Naive B cell (primary cell): ENCODE measurements around the gene ENOX2. TPM values are rescaled to one million over a fixed set of nuclear protein-coding genes. Genes with fewer than 3 reads are reported as not detected.

Experiments used
- ATAC-seq, 2 donors: fragments of 150-1000 bp; cut with Tn5 transposase; 2 replicates each; pipeline ENCODE4 v1.10.0; 2021; ENCODE audit warnings: low read depth in 2 of 2, mild to moderate bottlenecking in 2 of 2, moderate library complexity in 2 of 2
- DNase-seq: peaks from one replicate; pipeline ENCODE4 v3.0.0; 2022
- H3K27ac Mint-ChIP-seq, 6 donors: one replicate each; pipeline ENCODE4 v1.8.0; 2020 to 2022; ENCODE audit warnings: mild to moderate bottlenecking in 6 of 6, mixed read lengths in 6 of 6, moderate library complexity in 5 of 6, inconsistent platforms in 2 of 6
- H3K27me3 Mint-ChIP-seq, 3 donors: one replicate each; pipeline ENCODE4 v1.8.0; 2021 to 2022; ENCODE audit warnings: mixed read lengths in 3 of 3, mild to moderate bottlenecking in 1 of 3
- H3K36me3 Mint-ChIP-seq, 2 donors: one replicate each; pipeline ENCODE4 v1.8.0; 2020 to 2022; ENCODE audit warnings: mixed read lengths in 2 of 2, inconsistent platforms in 1 of 2, mild to moderate bottlenecking in 1 of 2
- H3K4me1 Mint-ChIP-seq, 3 donors: one replicate each; pipeline ENCODE4 v1.8.0; 2020 to 2022; ENCODE audit warnings: mixed read lengths in 3 of 3, inconsistent platforms in 1 of 3, mild to moderate bottlenecking in 1 of 3, moderate library complexity in 1 of 3
- H3K4me3 Mint-ChIP-seq, 8 donors: one replicate each; pipeline ENCODE4 v1.8.0; 2020 to 2022; ENCODE audit warnings: mild to moderate bottlenecking in 8 of 8, mixed read lengths in 8 of 8, moderate library complexity in 8 of 8, inconsistent platforms in 2 of 8
- H3K9me3 Mint-ChIP-seq, 7 donors: one replicate each; pipeline ENCODE4 v1.8.0; 2020 to 2022; ENCODE audit warnings: mixed read lengths in 7 of 7, mild to moderate bottlenecking in 5 of 7, inconsistent platforms in 2 of 7, moderate library complexity in 1 of 7
- polyA plus RNA-seq, 6 donors: library from polyadenylated mRNA; unstranded; fragments of 300-500 nt; fragmentation: Illumina TruSeq; gene quantifications; one replicate each; pipeline ENCODE4 v1.2.3, GENCODE V29; 2021; ENCODE audit warnings: low read depth in 6 of 6

The ENOX2 gene
- polyA plus RNA-seq, 6 donors from 2014 or later: 17.2 to 32.6 (median 25.2) TPM

DNA sequence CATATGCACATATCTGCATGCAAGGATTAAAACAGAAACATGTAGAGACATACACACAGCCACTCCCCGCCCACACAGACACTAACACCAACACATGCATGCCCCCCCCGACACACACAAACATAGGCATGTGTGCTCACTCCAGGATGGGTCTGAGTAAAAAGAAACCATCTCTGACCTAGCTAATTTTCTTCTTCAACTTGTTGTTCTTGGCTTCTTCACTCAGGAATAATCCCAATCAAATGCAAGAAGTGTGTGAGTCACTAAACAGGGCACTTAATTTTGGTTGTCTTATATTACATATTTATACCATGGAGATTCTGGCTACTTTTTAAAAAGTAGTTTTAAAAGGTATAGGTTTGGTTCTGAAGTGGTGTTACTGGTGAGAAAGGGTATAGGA, 28.3 kb downstream of the ENOX2 start:
- Mint-ChIP-seq H3K4me1 (peaks cover 0 to 4% (median 0%) of the 10 kb centered on the region in 3 donors), H3K9me3 (peaks cover 0 to 13% (median 6%) of the 10 kb centered on the region in 7 donors), H3K4me3 (no peak overlapping the region), H3K36me3 (peaks cover 0 to 7% of the 10 kb centered on the region in 2 donors), H3K27ac (no peak overlapping the region), H3K27me3 (no peaks in the 10 kb centered on the region)
- ATAC-seq (no peak), DNase-seq (no peak)

DNA sequence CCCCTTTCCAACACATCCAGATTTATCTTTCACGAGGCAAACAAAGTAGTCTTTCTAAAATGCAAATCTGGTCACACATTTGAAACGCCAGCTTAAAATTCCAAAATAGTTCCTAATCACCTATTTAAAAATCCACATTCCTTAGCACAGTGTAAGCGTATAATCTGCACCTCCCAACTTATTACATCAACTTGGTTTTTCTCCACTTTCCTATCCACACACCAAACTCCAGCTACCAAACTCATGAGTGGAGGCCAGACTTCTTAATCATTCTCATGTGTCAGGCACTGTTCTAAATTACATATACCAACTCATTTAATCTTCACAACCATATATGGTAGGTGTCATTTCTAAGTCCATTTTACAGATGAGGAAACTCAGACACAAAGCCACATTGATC, 33.8 kb downstream of the ENOX2 start:
- H3K4me1 Mint-ChIP-seq: peaks cover 0 to 7% (median 0%) of the 10 kb centered on the region in 3 donors
- ATAC-seq: no peak
- H3K27me3 Mint-ChIP-seq: no peaks in the 10 kb centered on the region
- no peak overlapping the region for H3K27ac Mint-ChIP-seq
- H3K36me3 Mint-ChIP-seq: no peaks in the 10 kb centered on the region
- no peak overlapping the region for H3K4me3 Mint-ChIP-seq
- no peak for DNase-seq
- H3K9me3 Mint-ChIP-seq: peaks cover 0 to 6% (median 2%) of the 10 kb centered on the region in 7 donors

DNA sequence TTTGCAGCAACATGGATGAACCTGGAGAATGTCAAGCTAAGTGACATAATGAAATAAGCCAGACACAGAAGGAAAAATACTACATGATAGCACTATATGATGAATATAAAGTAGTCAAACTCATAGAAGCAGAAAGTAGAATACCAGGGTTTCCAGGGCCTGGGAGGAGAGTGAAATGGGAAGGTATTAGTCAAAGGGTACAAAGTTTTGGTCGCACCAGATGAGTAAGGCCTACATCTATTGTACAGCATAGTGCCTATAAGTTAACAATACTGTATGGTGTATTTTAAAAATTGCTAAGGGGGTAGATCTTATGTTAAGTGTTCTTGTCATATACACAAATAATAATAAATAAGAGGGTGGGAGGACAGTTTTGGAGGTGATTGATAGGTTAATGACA, 41.5 kb downstream of the ENOX2 start:
- DNase-seq: no peak

DNA sequence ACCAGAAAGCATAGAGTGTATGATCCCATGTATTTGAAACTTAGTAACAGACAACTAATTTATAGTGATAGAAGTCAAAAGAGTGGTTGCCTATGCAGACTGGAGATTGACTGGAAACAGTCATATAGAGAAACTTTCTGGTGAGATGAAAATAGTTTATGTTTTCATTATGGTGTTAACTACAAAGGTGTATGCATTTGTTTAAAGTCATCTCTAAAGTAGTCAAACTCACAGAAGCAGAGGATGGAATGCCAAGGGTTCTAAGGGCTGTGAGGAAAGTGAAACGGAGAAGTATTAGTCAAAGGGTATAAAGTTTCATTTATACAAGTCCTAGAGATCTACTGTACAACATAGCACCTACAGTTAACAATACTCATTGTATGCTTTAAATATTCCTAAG, 45.8 kb downstream of the ENOX2 start:
- no peak for DNase-seq
- Mint-ChIP-seq H3K4me3 (no peak overlapping the region), H3K27ac (no peak overlapping the region)

More for the DNA sequence above, 41.5 kb downstream of the ENOX2 start:
- no peaks in the 10 kb centered on the region for H3K27me3 Mint-ChIP-seq
- H3K27ac Mint-ChIP-seq: no peak overlapping the region
- H3K4me1 Mint-ChIP-seq: peaks cover 0 to 7% (median 4%) of the 10 kb centered on the region in 3 donors
- ATAC-seq: no peak
- H3K9me3 Mint-ChIP-seq: peaks cover 0 to 4% (median 0%) of the 10 kb centered on the region in 7 donors
- H3K36me3 Mint-ChIP-seq: peaks cover 0 to 7% of the 10 kb centered on the region in 2 donors
- H3K4me3 Mint-ChIP-seq: no peak overlapping the region

DNA sequence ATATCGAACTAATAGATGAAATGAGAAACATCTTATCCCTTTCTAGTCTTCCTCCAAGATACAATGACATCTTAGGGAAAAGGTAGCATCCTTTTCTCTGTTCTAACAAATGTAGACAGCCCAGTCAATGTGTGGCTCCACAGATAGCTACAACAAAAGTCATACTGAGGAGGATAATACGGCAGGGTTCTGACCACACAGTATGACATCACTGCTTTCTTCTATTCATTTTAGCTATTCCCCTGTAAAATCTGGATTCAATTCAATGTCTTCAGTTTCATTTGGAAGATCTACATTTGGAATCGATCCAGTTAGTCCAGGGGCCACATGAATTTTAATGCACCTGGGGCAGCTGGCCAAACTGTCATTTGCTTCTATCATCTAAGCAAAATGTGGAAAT, 51.4 kb downstream of the ENOX2 start:
- H3K4me1 Mint-ChIP-seq: peaks cover 0 to 4% (median 0%) of the 10 kb centered on the region in 3 donors
- DNase-seq (no peak), ATAC-seq (no peak)
- no peaks in the 10 kb centered on the region for H3K27me3 Mint-ChIP-seq
- no peaks in the 10 kb centered on the region for H3K36me3 Mint-ChIP-seq
- no peak overlapping the region for H3K4me3 Mint-ChIP-seq
- no peak overlapping the region for H3K27ac Mint-ChIP-seq
- H3K9me3 Mint-ChIP-seq: peaks cover 0 to 6% (median 0%) of the 10 kb centered on the region in 7 donors

More for the DNA sequence above, 45.8 kb downstream of the ENOX2 start:
- H3K27me3 Mint-ChIP-seq: no peaks in the 10 kb centered on the region
- H3K9me3 Mint-ChIP-seq: peaks cover 0 to 6% (median 0%) of the 10 kb centered on the region in 7 donors
- peaks cover 0 to 7% (median 0%) of the 10 kb centered on the region in 3 donors for H3K4me1 Mint-ChIP-seq
- H3K36me3 Mint-ChIP-seq: peaks cover 0 to 7% of the 10 kb centered on the region in 2 donors
- no peak for ATAC-seq

DNA sequence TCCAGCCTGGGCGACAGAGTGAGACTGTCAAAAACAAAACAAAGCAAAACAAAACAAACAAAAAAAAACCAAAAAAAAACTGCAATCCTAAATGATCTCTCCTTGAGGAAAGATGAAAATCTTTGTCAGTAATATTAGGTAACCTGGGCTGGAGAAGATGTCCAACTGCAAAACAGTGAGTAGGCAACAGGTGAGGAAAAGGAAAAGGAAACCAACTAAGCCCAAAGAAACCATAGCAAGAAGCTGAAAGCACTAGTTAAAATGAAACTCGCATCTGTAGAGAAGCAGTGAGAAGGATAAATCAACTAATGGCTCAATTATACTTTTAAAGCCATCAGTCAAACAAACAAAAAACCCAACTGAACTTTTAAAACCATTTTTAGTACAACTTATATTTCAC, 54.2 kb downstream of the ENOX2 start:
- Mint-ChIP-seq H3K4me1 (peaks cover 0 to 4% (median 0%) of the 10 kb centered on the region in 3 donors), H3K27ac (peak overlapping the region in 1 of 6 donors; percentile 83), H3K36me3 (no peaks in the 10 kb centered on the region), H3K4me3 (no peak overlapping the region), H3K9me3 (no peaks in the 10 kb centered on the region), H3K27me3 (no peaks in the 10 kb centered on the region)
- no peak for DNase-seq
- no peak for ATAC-seq

DNA sequence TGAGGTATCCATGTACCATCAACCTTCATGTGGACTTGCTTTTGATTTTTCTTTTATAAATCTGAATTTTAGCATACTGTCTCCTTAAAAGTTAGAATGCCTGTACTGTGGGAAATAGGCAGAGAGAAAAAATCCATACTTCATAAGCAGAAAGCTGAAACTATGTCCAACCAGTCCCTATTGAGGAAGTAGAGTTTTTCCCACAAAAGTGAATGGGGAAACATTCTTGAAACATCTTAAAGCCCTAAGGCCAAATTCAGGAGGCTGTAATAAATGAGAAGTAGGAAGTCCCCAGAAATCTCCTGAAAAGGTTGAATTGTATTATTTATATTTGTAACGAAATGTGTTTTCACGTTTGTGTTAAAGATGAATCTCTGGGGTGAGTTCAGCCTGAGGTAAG, 56.3 kb downstream of the ENOX2 start:
- Mint-ChIP-seq H3K4me1 (peaks cover 2 to 8% (median 7%) of the 10 kb centered on the region in 3 donors), H3K4me3 (no peak overlapping the region), H3K36me3 (no peaks in the 10 kb centered on the region), H3K9me3 (no peaks in the 10 kb centered on the region), H3K27ac (no peak overlapping the region), H3K27me3 (no peaks in the 10 kb centered on the region)
- DNase-seq (no peak), ATAC-seq (no peak)

DNA sequence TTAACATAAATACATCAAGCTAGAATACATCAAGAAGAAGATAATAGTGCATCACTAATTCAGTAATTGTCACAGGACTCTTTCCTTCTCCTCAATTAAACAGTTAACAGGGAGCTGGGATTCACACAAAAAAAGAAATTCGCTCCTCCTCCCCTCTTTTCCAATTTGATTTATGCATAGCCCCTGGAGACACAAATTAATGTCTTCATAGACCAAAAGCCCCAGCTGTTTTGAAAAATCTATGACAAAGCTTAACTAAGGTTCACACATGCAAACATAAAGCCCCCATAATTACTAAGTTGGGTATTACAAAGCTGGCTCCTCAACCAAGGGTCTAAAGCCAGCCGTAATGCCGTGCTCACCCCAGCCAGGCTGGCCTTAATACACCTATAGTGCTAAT, 61.2 kb downstream of the ENOX2 start:
- ATAC-seq (no peak), DNase-seq (no peak)
- no peaks in the 10 kb centered on the region for H3K9me3 Mint-ChIP-seq
- no peaks in the 10 kb centered on the region for H3K27me3 Mint-ChIP-seq
- peaks cover 4 to 9% (median 7%) of the 10 kb centered on the region in 3 donors for H3K4me1 Mint-ChIP-seq
- H3K4me3 Mint-ChIP-seq: no peak overlapping the region
- H3K36me3 Mint-ChIP-seq: no peaks in the 10 kb centered on the region
- H3K27ac Mint-ChIP-seq: no peak overlapping the region

DNA sequence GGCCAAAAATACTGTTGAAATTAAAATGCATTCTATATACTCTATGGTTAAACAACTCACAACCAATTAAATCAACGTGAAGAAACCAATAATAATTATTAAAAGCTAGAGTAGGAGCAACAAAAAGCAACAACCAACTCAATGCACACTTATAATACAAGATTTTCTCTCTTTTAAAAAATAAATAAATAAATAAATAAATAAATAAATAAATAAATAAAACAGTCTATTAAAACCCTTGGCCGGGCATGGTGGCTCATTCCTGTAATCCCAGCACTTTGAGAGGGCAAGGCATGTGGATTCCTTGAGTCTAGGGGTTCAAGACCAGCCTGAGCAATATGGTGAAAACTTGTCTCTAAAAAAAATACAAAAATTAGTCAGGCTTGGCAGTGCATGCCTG, 62.7 kb downstream of the ENOX2 start:
- Mint-ChIP-seq H3K36me3 (no peaks in the 10 kb centered on the region), H3K9me3 (no peaks in the 10 kb centered on the region), H3K27ac (no peak overlapping the region), H3K27me3 (no peaks in the 10 kb centered on the region), H3K4me1 (peaks cover 4 to 19% (median 18%) of the 10 kb centered on the region in 3 donors), H3K4me3 (no peak overlapping the region)
- ATAC-seq (no peak), DNase-seq (no peak)

DNA sequence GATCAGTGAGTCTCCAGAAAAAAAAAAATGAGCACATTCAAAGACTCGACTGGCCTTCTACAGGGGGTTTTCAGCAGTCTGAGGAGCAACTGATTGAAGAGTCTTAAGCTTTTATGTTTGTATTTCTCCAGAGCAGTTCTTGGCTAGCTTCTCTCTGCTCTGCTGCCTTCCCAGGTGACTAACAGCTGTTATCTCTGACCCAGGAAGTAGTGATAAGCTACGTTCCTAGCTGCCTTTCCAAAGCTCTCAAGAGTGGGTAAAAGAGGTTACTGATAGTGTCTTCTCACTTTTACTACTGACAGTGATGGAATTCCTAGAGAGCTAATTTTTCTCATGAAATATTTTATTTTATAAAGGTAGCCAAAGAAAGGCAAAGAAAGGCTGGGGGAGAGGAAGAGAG, 66.6 kb downstream of the ENOX2 start:
- Mint-ChIP-seq H3K27me3 (no peaks in the 10 kb centered on the region), H3K4me1 (peaks cover 17 to 49% (median 42%) of the 10 kb centered on the region in 3 donors), H3K27ac (peak overlapping the region in 3 of 6 donors; percentile 49 to 70 (median 56)), H3K4me3 (no peak overlapping the region), H3K9me3 (no peaks in the 10 kb centered on the region), H3K36me3 (no peaks in the 10 kb centered on the region)
- peak in 1 of 2 donors; percentile 64 for ATAC-seq
- no peak for DNase-seq

DNA sequence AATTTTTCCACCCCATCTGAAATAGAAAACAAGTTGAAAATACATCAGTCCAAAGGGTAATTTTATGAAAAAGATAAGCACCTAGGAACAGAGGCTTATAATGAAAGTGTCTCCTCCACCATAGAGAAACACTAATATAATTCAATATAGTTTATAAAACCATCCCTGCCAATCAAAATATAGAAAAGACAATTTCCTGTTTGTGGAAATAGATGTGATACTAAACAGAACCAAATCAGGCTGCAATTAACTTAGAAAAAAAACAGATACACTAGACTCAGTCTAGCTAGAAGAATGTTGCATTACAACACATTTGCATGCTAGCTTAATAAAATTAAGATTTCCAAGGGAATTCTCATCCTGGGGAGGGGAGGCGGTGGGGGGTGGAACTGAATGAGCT, 68.2 kb downstream of the ENOX2 start:
- H3K27ac Mint-ChIP-seq: peak overlapping the region in 2 of 6 donors; percentile 39 to 92
- no peaks in the 10 kb centered on the region for H3K36me3 Mint-ChIP-seq
- H3K27me3 Mint-ChIP-seq: no peaks in the 10 kb centered on the region
- no peak for ATAC-seq
- H3K4me3 Mint-ChIP-seq: no peak overlapping the region
- H3K9me3 Mint-ChIP-seq: no peaks in the 10 kb centered on the region
- no peak for DNase-seq
- peaks cover 26 to 55% (median 54%) of the 10 kb centered on the region in 3 donors for H3K4me1 Mint-ChIP-seq

DNA sequence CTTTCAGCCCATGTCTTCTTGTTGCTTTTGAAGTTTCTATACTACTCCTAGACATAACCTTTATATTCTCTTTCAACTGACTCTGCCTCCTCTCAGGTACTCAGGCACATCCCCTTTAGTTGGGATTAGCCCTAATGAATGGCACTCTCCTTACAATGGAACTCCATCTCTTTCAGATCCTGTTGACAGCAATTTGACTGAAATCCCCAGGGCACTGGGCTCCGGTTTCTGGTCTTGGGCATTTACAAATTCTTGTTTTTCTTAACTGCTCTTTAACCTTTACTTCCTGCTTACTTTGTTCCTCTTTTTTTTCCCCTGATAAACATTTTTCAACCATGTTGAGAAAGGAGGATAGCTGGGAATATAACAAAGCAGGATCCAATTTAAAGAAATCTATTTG, 68.9 kb downstream of the ENOX2 start:
- peak; percentile 10 for DNase-seq
- Mint-ChIP-seq H3K4me1 (peaks cover 26 to 55% (median 54%) of the 10 kb centered on the region in 3 donors), H3K27ac (peak overlapping the region in 4 of 6 donors; percentile 43 to 92 (median 86)), H3K9me3 (no peaks in the 10 kb centered on the region), H3K4me3 (peak overlapping the region in 6 of 8 donors; percentile 25 to 83 (median 62)), H3K36me3 (no peaks in the 10 kb centered on the region), H3K27me3 (no peaks in the 10 kb centered on the region)
- ATAC-seq: peak; percentile 25 to 47

DNA sequence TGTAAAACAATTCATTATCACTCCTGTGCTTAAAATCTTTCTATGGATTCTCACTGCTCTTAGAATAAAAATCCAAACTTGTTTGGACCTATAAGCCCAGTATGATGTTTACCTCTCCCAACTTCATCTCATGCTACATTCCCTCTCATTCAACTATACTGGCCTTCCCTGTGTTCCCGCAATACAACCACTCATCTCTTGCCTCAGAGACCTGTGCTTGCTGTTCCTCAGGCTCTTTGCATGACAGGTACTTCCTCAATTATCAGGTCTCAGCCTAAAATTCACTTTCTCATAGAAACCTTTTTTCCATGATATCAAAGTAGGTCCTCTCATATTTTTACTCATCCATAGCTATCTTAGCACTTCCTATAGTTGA, 71.7 kb downstream of the ENOX2 start:
- Mint-ChIP-seq H3K9me3 (no peaks in the 10 kb centered on the region), H3K4me1 (peaks cover 26 to 51% (median 43%) of the 10 kb centered on the region in 3 donors), H3K4me3 (peak overlapping the region in 2 of 8 donors; percentile 1 to 13), H3K27ac (peak overlapping the region in 1 of 6 donors; percentile 13), H3K27me3 (no peaks in the 10 kb centered on the region), H3K36me3 (no peaks in the 10 kb centered on the region)
- ATAC-seq (no peak), DNase-seq (no peak)

DNA sequence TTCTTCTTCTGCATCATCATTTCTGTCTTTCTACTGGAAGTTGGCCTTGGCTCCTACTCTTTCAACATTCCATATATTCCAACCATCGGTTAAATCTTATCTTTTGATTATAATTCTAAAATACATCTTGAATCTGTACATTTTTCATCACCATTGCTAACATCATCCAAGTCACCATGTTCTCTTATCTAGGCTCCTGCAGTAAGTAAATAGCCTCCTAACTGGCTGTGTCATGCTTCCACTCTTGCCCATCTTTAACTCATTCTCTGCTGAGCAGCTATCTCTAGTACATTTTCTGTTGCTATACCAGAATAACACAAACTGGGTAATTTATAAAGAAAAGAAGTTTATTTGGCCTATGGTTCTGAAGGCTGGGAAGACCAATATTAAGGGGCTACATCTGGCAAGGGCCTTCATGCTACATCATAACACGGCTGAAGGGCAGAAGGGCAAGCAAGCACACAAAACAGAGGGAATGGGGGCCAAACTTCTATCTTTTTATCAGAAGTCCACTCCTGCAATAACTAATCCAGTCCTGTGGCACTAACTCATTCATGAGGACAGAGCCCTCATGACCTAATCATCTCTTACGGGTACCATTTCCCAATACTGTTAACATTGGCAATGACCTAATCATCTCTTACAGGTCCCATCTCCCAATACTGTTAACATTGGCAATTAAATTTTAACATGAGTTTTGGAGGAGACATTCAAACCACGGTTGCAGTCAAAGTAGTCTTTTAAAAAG, 72.2 kb downstream of the ENOX2 start:
- H3K36me3 Mint-ChIP-seq: no peaks in the 10 kb centered on the region
- H3K27me3 Mint-ChIP-seq: no peaks in the 10 kb centered on the region
- no peaks in the 10 kb centered on the region for H3K9me3 Mint-ChIP-seq
- peaks cover 26 to 45% (median 40%) of the 10 kb centered on the region in 3 donors for H3K4me1 Mint-ChIP-seq
- H3K4me3 Mint-ChIP-seq: no peak overlapping the region
- ATAC-seq (no peak), DNase-seq (no peak)
- peak overlapping the region in 1 of 6 donors; percentile 13 for H3K27ac Mint-ChIP-seq
